Smooth muscle cell (in vitro differentiated cells): Measurements from ENCODE around the gene ABCC6. TPM values are rescaled to one million over a fixed set of nuclear protein-coding genes. Genes with fewer than 3 reads are reported as not detected.
"Not testable (repeated sequence)": the region's sequence is repeated elsewhere in the genome, so short reads cannot be mapped to it uniquely, and the experiment has no call there.

ENCODE experiments used
- DNase-seq: peaks from one replicate; lab custom pipeline; 2025; ENCODE audit not compliant: unreplicated experiment; lab: John Stamatoyannopoulos, UW
- H2AFZ ChIP-seq: fragments of 200-600 bp; sonication (generic); 2 replicates; pipeline ENCODE4 v1.6.0; 2016; ENCODE audit warnings: antibody characterized with exemption, low read depth, mild to moderate bottlenecking
- H3F3A ChIP-seq: fragments of 200-600 bp; sonication (generic); 2 replicates; pipeline ENCODE4 v1.6.0; 2017; ENCODE audit warnings: antibody characterized with exemption, low read depth
- H3K27ac ChIP-seq: fragments of 200-600 bp; sonication (generic); 2 replicates; pipeline ENCODE4 v1.5.1; 2016; ENCODE audit warnings: low read depth, mild to moderate bottlenecking
- H3K27me3 ChIP-seq: fragments of 200-600 bp; sonication (generic); 2 replicates; pipeline ENCODE4 v1.6.1; 2016; ENCODE audit warnings: low read depth, mild to moderate bottlenecking
- H3K36me3 ChIP-seq: fragments of 200-600 bp; sonication (generic); 2 replicates; pipeline ENCODE4 v1.5.1; 2016; ENCODE audit warnings: low read depth
- H3K4me1 ChIP-seq: fragments of 200-600 bp; sonication (generic); 2 replicates; pipeline ENCODE4 v1.5.1; 2016; ENCODE audit warnings: low read depth
- H3K4me2 ChIP-seq: fragments of 200-600 bp; sonication (generic); 2 replicates; pipeline ENCODE4 v1.6.0; 2016; ENCODE audit warnings: mild to moderate bottlenecking
- H3K4me3 ChIP-seq: fragments of 200-600 bp; sonication (generic); 2 replicates; pipeline ENCODE4 v1.5.1; 2016; ENCODE audit warnings: mild to moderate bottlenecking
- H3K79me2 ChIP-seq: fragments of 200-600 bp; sonication (generic); 2 replicates; pipeline ENCODE4 v1.6.0; 2016; ENCODE audit warnings: low read depth, mild to moderate bottlenecking
- H3K9ac ChIP-seq: fragments of 200-600 bp; sonication (generic); 2 replicates; pipeline ENCODE4 v1.6.0; 2016; ENCODE audit warnings: low read depth
- H3K9me3 ChIP-seq: fragments of 200-600 bp; sonication (generic); replicated peaks from 2 replicates; pipeline ENCODE4 v1.5.1; 2016; ENCODE audit warnings: low read depth
- H4K20me1 ChIP-seq: fragments of 200-600 bp; sonication (generic); 2 replicates; pipeline ENCODE4 v1.6.0; 2016; ENCODE audit warnings: low read depth
- WGBS: methylation state at CpG from one replicate; pipeline ENCODE4 v1.1.7; 2016; ENCODE audit warnings: low lambda C conversion rate; 5-methylcytosine and 5-hydroxymethylcytosine counted together
- polyA plus RNA-seq: library from polyadenylated mRNA; unstranded; fragments of >200 nt; fragmentation: Nextera tagmentation; extraction: Ambion mirVana; gene quantifications from 2 replicates; pipeline ENCODE4 v1.2.1, GENCODE V29; 2016
- total RNA-seq: library from RNA; depleted of rRNA; stranded (reverse); fragments of >200 nt; gene quantifications from 2 replicates; pipeline ENCODE4 v1.2.3, GENCODE V29; 2014

The ABCC6 gene
- total and polyA plus RNA-seq, 2 experiments from 2014 or later = 0.94 to 1.9 TPM

- H2AFZ ChIP-seq, DNase-seq, H4K20me1 ChIP-seq, H3K79me2 ChIP-seq, H3K9ac ChIP-seq, H3K9me3 ChIP-seq, H3K36me3 ChIP-seq, H3K4me2 ChIP-seq, H3K27ac ChIP-seq, H3K4me1 ChIP-seq, H3F3A ChIP-seq, H3K27me3 ChIP-seq, H3K4me3 ChIP-seq: not testable (repeated sequence)
- WGBS = no CpG with 5 or more reads among the region's 5 CpGs
Measured at GRCh38 chr16:16218349-16218748, 4.9 kb downstream of the ABCC6 start.

GRCh38 chr16:16213863-16214293 lies 9.4 kb downstream of the ABCC6 start:
- H3K36me3 ChIP-seq, H3K79me2 ChIP-seq, H3K9me3 ChIP-seq, H3K9ac ChIP-seq, H4K20me1 ChIP-seq, DNase-seq, H2AFZ ChIP-seq, H3K27me3 ChIP-seq, H3K4me1 ChIP-seq, H3K27ac ChIP-seq, H3K4me3 ChIP-seq, H3K4me2 ChIP-seq, H3F3A ChIP-seq: not testable (repeated sequence)
- 64% methylated on average over 2 of the region's 4 CpGs for WGBS

- DNase-seq, H3K36me3 ChIP-seq, H3K79me2 ChIP-seq, H3K4me2 ChIP-seq, H3F3A ChIP-seq, H3K9me3 ChIP-seq, H3K27ac ChIP-seq, H4K20me1 ChIP-seq, H3K9ac ChIP-seq, H2AFZ ChIP-seq, H3K4me1 ChIP-seq, H3K4me3 ChIP-seq, H3K27me3 ChIP-seq: not testable (repeated sequence)
- 77% methylated on average over 1 of the region's 1 CpG for WGBS
Measured at GRCh38 chr16:16211404-16211803, 11.9 kb downstream of the ABCC6 start.

- 93% methylated on average over 11 of the region's 12 CpGs for WGBS
- H3K27ac ChIP-seq, H3K36me3 ChIP-seq, H3K4me2 ChIP-seq, H3K9ac ChIP-seq, H2AFZ ChIP-seq, H3K4me1 ChIP-seq, DNase-seq, H3K27me3 ChIP-seq, H3K4me3 ChIP-seq, H4K20me1 ChIP-seq, H3K79me2 ChIP-seq, H3F3A ChIP-seq, H3K9me3 ChIP-seq: not testable (repeated sequence)
Measured at GRCh38 chr16:16208461-16208860, 14.8 kb downstream of the ABCC6 start.

GRCh38 chr16:16207787-16208334 lies 15.4 kb downstream of the ABCC6 start:
- H3K36me3 ChIP-seq, H3K9me3 ChIP-seq, H3K27me3 ChIP-seq, DNase-seq, H3K27ac ChIP-seq, H3F3A ChIP-seq, H3K79me2 ChIP-seq, H3K4me2 ChIP-seq, H3K4me1 ChIP-seq, H2AFZ ChIP-seq, H4K20me1 ChIP-seq, H3K4me3 ChIP-seq, H3K9ac ChIP-seq: not testable (repeated sequence)
- WGBS = 92% methylated on average over 6 of the region's 6 CpGs

GRCh38 chr16:16207097-16207786 lies 16.1 kb downstream of the ABCC6 start:
- H3K36me3 ChIP-seq, H3K9me3 ChIP-seq, H3K27ac ChIP-seq, H3K4me1 ChIP-seq, DNase-seq, H3K4me2 ChIP-seq, H3K9ac ChIP-seq, H3K79me2 ChIP-seq, H3K4me3 ChIP-seq, H2AFZ ChIP-seq, H4K20me1 ChIP-seq, H3F3A ChIP-seq, H3K27me3 ChIP-seq: not testable (repeated sequence)
- 44% methylated on average over 3 of the region's 4 CpGs for WGBS

GRCh38 chr16:16205864-16206263 lies 17.4 kb downstream of the ABCC6 start:
- not testable (repeated sequence) for DNase-seq, H3K9me3 ChIP-seq, H3K9ac ChIP-seq, H3K4me1 ChIP-seq, H3K27me3 ChIP-seq, H3F3A ChIP-seq, H3K4me2 ChIP-seq, H3K79me2 ChIP-seq, H2AFZ ChIP-seq, H3K4me3 ChIP-seq, H3K36me3 ChIP-seq, H3K27ac ChIP-seq, H4K20me1 ChIP-seq
- 98% methylated on average over 2 of the region's 2 CpGs for WGBS

- not testable (repeated sequence) for H3K4me3 ChIP-seq, H3K4me2 ChIP-seq, H3K9me3 ChIP-seq, H3K9ac ChIP-seq, DNase-seq, H3K27ac ChIP-seq, H3K4me1 ChIP-seq, H3F3A ChIP-seq, H3K27me3 ChIP-seq, H4K20me1 ChIP-seq, H3K79me2 ChIP-seq, H2AFZ ChIP-seq, H3K36me3 ChIP-seq
- 93% methylated on average over 5 of the region's 8 CpGs for WGBS
Measured at GRCh38 chr16:16204552-16204951, 18.7 kb downstream of the ABCC6 start.
